Karpas-422 (cell line): Measurements from ENCODE around the gene ENO4. TPM values are rescaled to one million over a fixed set of nuclear protein-coding genes. Genes with fewer than 3 reads are reported as not detected.

Source experiments
- DNase-seq: peaks from one replicate; pipeline ENCODE4 v3.0.0-alpha.2; 2015
- H2AFZ ChIP-seq: fragments of 200-600 bp; sonication (generic); 2 replicates; pipeline ENCODE4 v1.6.1; 2014; ENCODE audit warnings: antibody characterized with exemption, low read length, mixed read lengths
- H3K27ac ChIP-seq: fragments of 200-600 bp; sonication (generic); 2 replicates; pipeline ENCODE4 v1.5.1; 2014; ENCODE audit warnings: mild to moderate bottlenecking, low read length, moderate library complexity
- H3K27me3 ChIP-seq: fragments of 200-600 bp; sonication (generic); 2 replicates; pipeline ENCODE4 v1.6.1; 2014; ENCODE audit warnings: low read length, mixed read lengths
- H3K36me3 ChIP-seq: fragments of 200-600 bp; sonication (generic); 2 replicates; pipeline ENCODE4 v1.6.1; 2014; ENCODE audit warnings: low read length, mixed read lengths; ENCODE audit not compliant: insufficient read depth
- H3K4me1 ChIP-seq: fragments of 200-600 bp; sonication (generic); 2 replicates; pipeline ENCODE4 v1.6.1; 2014; ENCODE audit warnings: mild to moderate bottlenecking, low read length, mixed read lengths
- H3K4me2 ChIP-seq: fragments of 200-600 bp; sonication (generic); 2 replicates; pipeline ENCODE4 v1.6.1; 2014; ENCODE audit warnings: low read length, low read depth, mild to moderate bottlenecking; ENCODE audit not compliant: poor library complexity, severe bottlenecking
- H3K4me3 ChIP-seq: fragments of 200-600 bp; sonication (generic); 2 replicates; pipeline ENCODE4 v1.5.1; 2014; ENCODE audit warnings: mild to moderate bottlenecking, antibody characterized with exemption, low read length, mixed read lengths
- H3K79me2 ChIP-seq: fragments of 200-600 bp; sonication (generic); 2 replicates; pipeline ENCODE4 v1.6.1; 2014; ENCODE audit warnings: mild to moderate bottlenecking, low read length, mixed read lengths
- H3K9ac ChIP-seq: fragments of 200-600 bp; sonication (generic); 2 replicates; pipeline ENCODE4 v1.6.0; 2014; ENCODE audit warnings: low read length
- H3K9me2 ChIP-seq: fragments of 200-600 bp; sonication (generic), shearing (Covaris generic); replicated peaks from 2 replicates; pipeline ENCODE4 v1.6.0; 2014; ENCODE audit warnings: mild to moderate bottlenecking, low read length, moderate library complexity; ENCODE audit not compliant: insufficient read depth
- H3K9me3 ChIP-seq: fragments of 300-700, 200-600 bp; sonication (generic); 2 replicates; pipeline ENCODE4 v1.6.1; 2014; ENCODE audit warnings: low read length, mixed read lengths
- H4K20me1 ChIP-seq: fragments of 200-600 bp; sonication (generic); 2 replicates; pipeline ENCODE4 v1.6.1; 2014; ENCODE audit warnings: mild to moderate bottlenecking, antibody characterized with exemption, low read length, low read depth; ENCODE audit not compliant: insufficient read depth
- total RNA-seq: library from RNA; depleted of rRNA; stranded (reverse); fragments of >200 nt; shearing (Covaris generic); gene quantifications from 2 replicates; pipeline ENCODE4 v1.2.3, GENCODE V29; 2014; ENCODE audit warnings: low replicate concordance; rRNA removed

Gene ENO4, protein sequence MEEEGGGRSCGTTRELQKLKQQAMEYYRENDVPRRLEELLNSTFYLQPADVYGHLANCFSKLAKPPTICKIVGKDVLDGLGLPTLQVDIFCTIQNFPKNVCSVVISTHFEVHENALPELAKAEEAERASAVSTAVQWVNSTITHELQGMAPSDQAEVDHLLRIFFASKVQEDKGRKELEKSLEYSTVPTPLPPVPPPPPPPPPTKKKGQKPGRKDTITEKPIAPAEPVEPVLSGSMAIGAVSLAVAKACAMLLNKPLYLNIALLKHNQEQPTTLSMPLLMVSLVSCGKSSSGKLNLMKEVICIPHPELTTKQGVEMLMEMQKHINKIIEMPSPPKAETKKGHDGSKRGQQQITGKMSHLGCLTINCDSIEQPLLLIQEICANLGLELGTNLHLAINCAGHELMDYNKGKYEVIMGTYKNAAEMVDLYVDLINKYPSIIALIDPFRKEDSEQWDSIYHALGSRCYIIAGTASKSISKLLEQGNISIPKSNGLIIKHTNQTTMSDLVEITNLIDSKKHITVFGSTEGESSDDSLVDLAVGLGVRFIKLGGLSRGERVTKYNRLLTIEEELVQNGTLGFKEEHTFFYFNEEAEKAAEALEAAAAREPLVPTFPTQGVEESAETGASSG
- total RNA-seq: not detected in 2 replicates

DNA sequence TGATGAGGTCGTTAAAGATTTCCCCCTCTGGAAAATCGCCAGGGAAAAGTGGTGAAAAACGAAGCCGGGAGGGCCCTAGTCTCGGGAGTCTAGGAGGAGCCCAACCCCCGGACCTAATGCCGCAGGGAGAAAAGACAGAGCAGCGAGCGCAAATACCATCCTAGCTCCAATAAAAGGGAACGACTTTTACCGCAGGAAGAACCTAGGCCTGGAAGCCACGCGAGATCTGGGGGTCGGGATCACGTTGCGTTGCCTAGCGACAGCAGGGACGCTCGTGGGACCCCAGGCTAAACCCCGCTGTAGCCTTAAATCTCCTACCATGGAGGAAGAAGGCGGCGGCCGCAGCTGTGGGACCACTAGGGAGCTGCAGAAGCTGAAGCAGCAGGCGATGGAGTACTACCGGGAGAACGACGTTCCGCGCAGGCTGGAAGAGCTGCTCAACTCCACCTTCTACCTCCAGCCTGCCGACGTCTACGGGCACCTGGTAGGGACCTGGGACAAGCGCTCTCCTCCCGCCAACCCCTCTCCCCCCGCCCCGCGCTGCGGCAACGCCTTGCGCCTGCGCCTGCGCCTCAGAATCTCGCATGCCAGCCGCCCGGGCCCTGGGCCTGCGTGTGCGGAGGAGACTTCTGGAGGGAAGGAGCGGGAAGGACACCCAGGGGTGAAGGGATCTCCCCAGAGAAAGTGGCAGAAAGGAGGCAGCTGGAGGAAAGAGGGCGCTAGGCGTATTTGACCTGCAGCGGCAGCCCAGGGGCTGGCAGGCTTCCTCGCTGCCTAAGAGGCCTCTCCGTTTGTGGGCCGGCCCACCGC, at the start of gene ENO4:
TSS of gene ENO4 (plus strand) at position 252 of the 810 bp plus-strand sequence. CDS start at position 320, 68 bp downstream.
- Histone ChIP-seq H3K27me3 (no peaks in the 10 kb centered on the region), H4K20me1 (0 out of 2 replicates have a peak, but pooled peaks cover 4% of the 10 kb centered on the region), H3K9ac (no peak within 1 kb of the TSS), H3K27ac (no peak within 1 kb of the TSS), H2AFZ (0 out of 2 replicates have a peak within 1 kb of the TSS, but pooled peaks have one; percentile 7), H3K36me3 (no peaks in the 10 kb centered on the region), H3K9me3 (no peaks in the 10 kb centered on the region), H3K9me2 (no peaks in the 10 kb centered on the region), H3K4me3 (peak within 1 kb of the TSS; percentile 36; the same call in 1 of the 2 replicates), H3K4me1 (peaks cover 13% of the 10 kb centered on the region), H3K4me2 (peak within 1 kb of the TSS; percentile 45), H3K79me2 (no peaks in the 10 kb centered on the region)
- no peak for DNase-seq

DNA sequence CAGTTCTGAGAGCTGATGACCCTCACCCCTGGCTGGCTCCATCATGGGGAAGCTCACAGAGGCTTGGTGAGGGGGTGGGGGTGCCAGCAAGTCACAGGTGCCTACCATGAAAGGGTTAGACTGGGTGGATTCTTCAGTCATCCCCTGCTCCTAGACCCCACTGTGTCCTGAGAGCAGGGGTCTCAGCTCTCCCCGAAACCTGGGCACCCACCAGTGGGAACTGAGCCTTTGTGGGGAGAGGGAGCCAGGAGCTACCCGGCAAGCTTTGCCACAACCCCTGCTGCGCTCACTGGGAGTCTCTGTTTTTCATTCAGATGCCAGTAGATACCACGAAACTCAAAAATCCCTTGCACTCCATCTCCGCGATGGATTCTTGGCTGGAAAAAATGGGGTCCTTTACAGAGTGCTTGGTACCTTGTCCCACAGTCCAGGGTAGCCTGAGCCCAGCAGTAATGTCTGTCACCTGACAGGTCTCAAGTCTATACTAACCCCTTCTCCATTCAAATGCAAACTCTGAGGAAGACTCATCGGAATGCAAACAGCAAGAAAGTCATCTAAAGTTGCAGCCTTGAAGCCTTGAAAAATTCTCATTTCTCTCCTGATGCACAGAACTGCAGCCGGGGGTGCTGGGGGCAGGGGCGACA, 48.9 kb upstream of the ENO4 start:
- Histone ChIP-seq H3K9ac (no peak overlapping the region), H3K4me2 (no peak overlapping the region), H3K9me3 (no peaks in the 10 kb centered on the region), H3K27me3 (no peaks in the 10 kb centered on the region), H3K36me3 (no peaks in the 10 kb centered on the region), H3K27ac (no peak overlapping the region), H4K20me1 (no peaks in the 10 kb centered on the region), H2AFZ (no peak overlapping the region), H3K79me2 (no peaks in the 10 kb centered on the region), H3K4me3 (no peak overlapping the region), H3K4me1 (no peaks in the 10 kb centered on the region), H3K9me2 (no peaks in the 10 kb centered on the region)
- no peak for DNase-seq

DNA sequence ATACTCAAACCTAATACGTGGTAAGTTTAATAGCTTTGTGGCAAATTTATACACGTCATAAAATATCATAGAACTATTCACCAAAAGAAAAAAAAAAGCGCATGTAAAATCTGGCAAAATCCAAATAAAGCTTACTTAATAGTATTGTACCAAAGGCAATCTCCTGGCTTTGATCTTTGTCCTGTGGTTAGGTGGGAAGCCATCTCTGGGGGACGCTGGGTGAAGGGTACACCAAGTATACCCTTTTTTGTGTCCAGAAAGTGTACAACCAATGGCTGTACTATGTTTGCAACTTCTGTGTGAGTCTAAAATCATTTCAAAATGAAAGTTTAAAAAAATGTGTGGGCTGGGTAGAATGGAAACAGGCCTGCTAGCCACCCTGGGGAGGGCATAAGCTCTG, 47.6 kb upstream of the ENO4 start:
- Histone ChIP-seq H3K4me1 (no peaks in the 10 kb centered on the region), H3K27me3 (no peaks in the 10 kb centered on the region), H3K4me3 (no peak overlapping the region), H3K79me2 (no peaks in the 10 kb centered on the region), H3K9me3 (no peaks in the 10 kb centered on the region), H4K20me1 (no peaks in the 10 kb centered on the region), H3K36me3 (no peaks in the 10 kb centered on the region), H3K4me2 (no peak overlapping the region), H2AFZ (no peak overlapping the region), H3K9ac (no peak overlapping the region), H3K9me2 (no peaks in the 10 kb centered on the region), H3K27ac (no peak overlapping the region)
- DNase-seq: no peak

DNA sequence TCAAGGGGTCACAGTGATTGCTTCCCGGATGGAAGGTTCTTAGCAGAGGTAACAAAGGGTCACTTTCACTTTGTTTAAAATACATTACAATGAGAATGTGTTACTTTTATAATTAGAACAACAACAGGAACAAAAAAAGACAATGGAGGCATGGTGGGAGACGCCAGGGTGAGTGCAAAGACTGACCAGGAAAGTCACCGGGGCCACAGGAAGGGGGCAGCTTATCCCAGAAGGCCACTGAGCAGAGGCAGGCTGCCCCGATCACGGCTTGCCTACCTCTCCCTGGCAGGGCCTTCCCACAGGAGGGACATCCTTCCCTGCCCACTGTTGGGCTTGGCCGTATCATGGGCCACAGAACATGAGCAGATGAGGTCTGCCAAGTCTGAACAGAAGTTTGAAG, 46.8 kb upstream of the ENO4 start:
- H3K4me3 ChIP-seq: no peak overlapping the region
- H3K9ac ChIP-seq: no peak overlapping the region
- no peaks in the 10 kb centered on the region for H3K79me2 ChIP-seq
- no peaks in the 10 kb centered on the region for H4K20me1 ChIP-seq
- H3K9me2 ChIP-seq: no peaks in the 10 kb centered on the region
- DNase-seq: no peak
- H3K4me2 ChIP-seq: no peak overlapping the region
- H3K27me3 ChIP-seq: no peaks in the 10 kb centered on the region
- H3K4me1 ChIP-seq: no peaks in the 10 kb centered on the region
- H2AFZ ChIP-seq: no peak overlapping the region
- H3K9me3 ChIP-seq: no peaks in the 10 kb centered on the region
- H3K36me3 ChIP-seq: no peaks in the 10 kb centered on the region
- no peak overlapping the region for H3K27ac ChIP-seq

DNA sequence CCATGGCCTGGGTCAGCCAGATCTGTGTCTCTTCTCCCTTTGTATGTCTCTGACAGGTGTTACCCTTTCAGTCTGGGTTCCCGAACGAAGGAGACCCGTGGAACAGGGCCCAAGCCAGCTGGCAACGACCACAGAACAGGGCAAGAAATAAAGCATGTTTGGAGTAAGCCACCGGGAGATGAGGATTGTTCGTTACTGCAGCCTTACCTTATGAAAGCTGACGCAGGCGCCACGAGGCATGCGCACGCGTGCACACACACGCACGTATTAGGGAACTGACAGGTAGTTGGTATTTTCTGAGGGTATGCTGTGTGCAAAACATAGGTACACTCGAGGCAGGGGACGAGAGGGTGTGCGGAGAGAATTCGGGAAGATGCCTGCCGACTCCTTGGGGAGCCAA, 46.4 kb upstream of the ENO4 start:
- Histone ChIP-seq H3K27me3 (no peaks in the 10 kb centered on the region), H3K79me2 (no peaks in the 10 kb centered on the region), H3K4me3 (no peak overlapping the region), H3K9me3 (no peaks in the 10 kb centered on the region), H3K27ac (no peak overlapping the region), H3K4me1 (no peaks in the 10 kb centered on the region), H3K36me3 (no peaks in the 10 kb centered on the region), H3K4me2 (no peak overlapping the region), H3K9ac (no peak overlapping the region), H4K20me1 (no peaks in the 10 kb centered on the region), H3K9me2 (no peaks in the 10 kb centered on the region), H2AFZ (no peak overlapping the region)
- no peak for DNase-seq

DNA sequence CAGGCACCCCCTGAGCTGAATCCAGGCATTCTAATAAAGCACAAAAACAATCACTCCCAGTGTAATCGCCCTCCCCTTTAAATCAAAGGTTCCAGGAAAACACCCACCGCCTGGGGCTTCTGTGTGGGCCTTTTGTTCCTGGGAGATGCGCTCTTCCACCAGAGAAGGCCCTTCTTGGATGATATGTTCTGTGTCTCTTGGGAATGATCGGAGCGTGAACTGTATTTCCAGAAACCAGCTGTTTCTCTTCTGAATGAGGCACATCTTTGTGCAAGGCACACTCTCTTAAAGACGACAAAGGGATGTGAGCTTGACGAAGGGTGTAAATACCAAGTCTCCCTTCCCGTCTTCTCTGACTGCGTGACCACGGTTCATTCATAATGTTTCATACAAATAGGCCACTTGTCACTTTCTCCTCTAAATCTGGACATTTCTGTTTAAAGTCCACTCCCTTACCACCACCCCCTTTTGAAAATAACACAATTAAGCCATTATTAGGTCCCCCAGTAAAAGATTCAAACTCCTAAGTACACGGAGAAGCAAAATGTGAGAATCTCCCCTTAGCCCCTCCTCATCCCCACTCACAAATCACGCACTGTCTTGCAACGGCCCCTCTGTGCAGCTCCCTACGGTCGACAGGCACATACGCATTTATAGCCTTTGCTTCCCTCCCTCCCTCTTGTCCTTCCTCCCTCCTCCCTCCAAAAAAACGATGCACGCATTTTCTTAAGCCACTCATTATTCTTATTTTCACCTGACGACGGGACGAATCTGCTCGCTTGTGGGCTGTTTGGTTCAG, 45.6 kb upstream of the ENO4 start:
- H3K4me2 ChIP-seq: no peak overlapping the region
- no peaks in the 10 kb centered on the region for H3K36me3 ChIP-seq
- H3K9me3 ChIP-seq: no peaks in the 10 kb centered on the region
- no peaks in the 10 kb centered on the region for H3K9me2 ChIP-seq
- H3K27ac ChIP-seq: no peak overlapping the region
- no peaks in the 10 kb centered on the region for H3K27me3 ChIP-seq
- H3K4me3 ChIP-seq: no peak overlapping the region
- no peak for DNase-seq
- H2AFZ ChIP-seq: no peak overlapping the region
- H3K4me1 ChIP-seq: no peaks in the 10 kb centered on the region
- H4K20me1 ChIP-seq: no peaks in the 10 kb centered on the region
- no peak overlapping the region for H3K9ac ChIP-seq
- H3K79me2 ChIP-seq: no peaks in the 10 kb centered on the region

DNA sequence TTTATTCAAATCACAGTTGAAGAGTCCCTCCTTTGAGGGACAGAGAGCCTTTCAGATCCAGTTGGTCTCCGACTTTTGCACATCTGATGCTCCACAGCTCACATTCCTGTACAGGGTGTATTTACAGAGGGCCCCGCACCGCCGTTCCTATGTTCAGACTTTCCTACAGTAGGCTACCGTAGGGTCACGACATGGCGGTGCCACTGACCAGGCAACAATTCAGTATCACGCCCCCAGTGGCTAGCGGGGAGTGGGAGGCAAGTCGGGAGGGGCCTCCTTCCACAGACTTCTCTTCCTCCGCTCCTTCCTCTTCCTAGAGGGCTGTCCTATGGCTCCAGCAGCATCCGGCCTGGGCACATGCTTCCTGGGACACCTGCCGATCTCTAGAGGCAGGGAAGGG, 40.6 kb upstream of the ENO4 start:
- no peaks in the 10 kb centered on the region for H3K36me3 ChIP-seq
- no peaks in the 10 kb centered on the region for H4K20me1 ChIP-seq
- H3K27ac ChIP-seq: no peak overlapping the region
- no peaks in the 10 kb centered on the region for H3K27me3 ChIP-seq
- no peak overlapping the region for H3K9ac ChIP-seq
- H3K4me2 ChIP-seq: no peak overlapping the region
- no peaks in the 10 kb centered on the region for H3K4me1 ChIP-seq
- no peak overlapping the region for H3K4me3 ChIP-seq
- no peaks in the 10 kb centered on the region for H3K9me2 ChIP-seq
- no peaks in the 10 kb centered on the region for H3K9me3 ChIP-seq
- no peak for DNase-seq
- no peak overlapping the region for H2AFZ ChIP-seq
- no peaks in the 10 kb centered on the region for H3K79me2 ChIP-seq
